HG02885 (cell line): Measurements from ENCODE around the gene SYT4.
A peak's percentile ranks its signal among the peaks of the same experiment; 100 is the strongest.
"Not testable (repeated sequence)": the region's sequence is repeated elsewhere in the genome, so short reads cannot be mapped to it uniquely, and the experiment has no call there.

Experiments used
- ATAC-seq: cut with Tn5 transposase; IDR thresholded peaks from one replicate; pipeline ENCODE4 v1.9.1; 2021; ENCODE audit warnings: mild to moderate bottlenecking; ENCODE audit not compliant: unreplicated experiment, poor library complexity

The SYT4 gene

GRCh38 chr18:43277164-43277600, at the start of gene SYT4:
Gene SYT4, minus strand, starts transcription at chr18:43277490. Its CDS starts 209 bp downstream, at chr18:43277281.
- ATAC-seq, result no peak

GRCh38 chr18:43322132-43322531, 44.8 kb upstream of the SYT4 start:
- ATAC-seq, result no peak

GRCh38 chr18:43314941-43315340, 37.7 kb upstream of the SYT4 start:
- no peak for ATAC-seq

- ATAC-seq, result no peak
Observed at GRCh38 chr18:43312891-43313290, 35.6 kb upstream of the SYT4 start.

GRCh38 chr18:43310239-43310638, 32.9 kb upstream of the SYT4 start:
- no peak for ATAC-seq

- no peak for ATAC-seq
Observed at GRCh38 chr18:43303376-43303775, 26.1 kb upstream of the SYT4 start.

- ATAC-seq, result not testable (repeated sequence)
Observed at GRCh38 chr18:43286187-43286586, 8.9 kb upstream of the SYT4 start.

- ATAC-seq, result no peak
Observed at GRCh38 chr18:43283299-43283698, 6.0 kb upstream of the SYT4 start.

GRCh38 chr18:43279015-43279744, 1.9 kb upstream of the SYT4 start:
- peak; percentile 52 for ATAC-seq

- ATAC-seq, result no peak
Observed at GRCh38 chr18:43278355-43278754, 1.1 kb upstream of the SYT4 start.

- ATAC-seq, result no peak
Observed at GRCh38 chr18:43276491-43276890, 799 bp downstream of the SYT4 start.

- ATAC-seq, result no peak
Observed at GRCh38 chr18:43275546-43275945, 1.7 kb downstream of the SYT4 start.

- no peak for ATAC-seq
Observed at GRCh38 chr18:43274526-43274925, 2.8 kb downstream of the SYT4 start.

GRCh38 chr18:43271593-43272432, 5.5 kb downstream of the SYT4 start:
- ATAC-seq, result peak; percentile 87

- ATAC-seq, result no peak
Observed at GRCh38 chr18:43267818-43268217, 9.5 kb downstream of the SYT4 start.

GRCh38 chr18:43265465-43265864, 11.8 kb downstream of the SYT4 start:
- ATAC-seq, result no peak

GRCh38 chr18:43248610-43249249, 28.6 kb downstream of the SYT4 start:
- ATAC-seq, result no peak

GRCh38 chr18:43247944-43248343, 29.3 kb downstream of the SYT4 start:
- ATAC-seq, result no peak

GRCh38 chr18:43238429-43238828, 38.9 kb downstream of the SYT4 start:
- no peak for ATAC-seq

GRCh38 chr18:43236921-43237320, 40.4 kb downstream of the SYT4 start:
- no peak for ATAC-seq

GRCh38 chr18:43234889-43235288, 42.4 kb downstream of the SYT4 start:
- ATAC-seq, result no peak
